ENCODE data around the gene TMEM94. TPM values are rescaled to one million over a fixed set of nuclear protein-coding genes. Genes with fewer than 3 reads are reported as not detected.

Gene TMEM94
- total and polyA plus RNA-seq, 2 of the 13 experiments (the other 11 are each of a cell fraction or from before 2014, with no cell fraction given) = 32.6 to 134 TPM

DNA sequence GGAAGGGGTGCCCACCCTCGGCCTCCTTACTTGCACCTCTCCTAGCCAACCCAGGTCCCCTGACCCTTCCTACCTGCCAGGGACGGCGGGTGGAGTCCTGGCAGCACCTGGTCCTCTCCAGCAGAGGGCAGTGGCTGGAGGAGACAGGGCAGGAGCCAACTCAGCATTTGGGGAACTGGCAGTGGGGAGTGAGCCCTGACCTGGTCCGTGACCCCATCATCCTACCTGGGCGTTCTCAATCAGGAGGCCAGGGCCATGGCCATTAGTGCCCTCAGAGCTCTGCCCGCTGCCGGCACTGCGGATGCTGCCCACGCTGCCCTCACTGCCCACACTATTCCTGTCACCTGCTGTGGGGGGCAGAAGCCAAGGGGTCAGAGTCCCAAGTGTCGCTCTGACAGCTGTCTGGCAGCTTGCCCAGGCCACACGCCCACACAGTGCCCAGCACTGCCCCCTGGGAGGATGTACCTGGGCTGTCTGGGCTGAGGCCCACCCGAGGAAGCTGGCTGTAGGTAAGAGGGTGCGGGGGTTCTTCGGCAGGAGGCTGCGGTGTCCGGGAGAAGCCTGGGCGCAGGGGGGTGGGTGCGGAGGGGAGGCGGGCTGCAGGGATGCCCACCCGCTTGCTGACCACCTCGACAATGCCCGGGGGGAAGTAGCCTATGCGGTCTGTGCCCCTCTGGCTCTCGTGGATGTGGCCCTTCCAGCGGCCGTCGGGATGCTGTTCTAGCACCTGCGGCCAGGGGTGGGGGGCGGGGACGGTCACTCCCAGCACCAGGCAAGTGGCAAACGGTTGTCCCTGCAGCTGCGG, 48.1 kb downstream of the TMEM94 start (continued):
- TF ChIP-seq, protein P1, sequence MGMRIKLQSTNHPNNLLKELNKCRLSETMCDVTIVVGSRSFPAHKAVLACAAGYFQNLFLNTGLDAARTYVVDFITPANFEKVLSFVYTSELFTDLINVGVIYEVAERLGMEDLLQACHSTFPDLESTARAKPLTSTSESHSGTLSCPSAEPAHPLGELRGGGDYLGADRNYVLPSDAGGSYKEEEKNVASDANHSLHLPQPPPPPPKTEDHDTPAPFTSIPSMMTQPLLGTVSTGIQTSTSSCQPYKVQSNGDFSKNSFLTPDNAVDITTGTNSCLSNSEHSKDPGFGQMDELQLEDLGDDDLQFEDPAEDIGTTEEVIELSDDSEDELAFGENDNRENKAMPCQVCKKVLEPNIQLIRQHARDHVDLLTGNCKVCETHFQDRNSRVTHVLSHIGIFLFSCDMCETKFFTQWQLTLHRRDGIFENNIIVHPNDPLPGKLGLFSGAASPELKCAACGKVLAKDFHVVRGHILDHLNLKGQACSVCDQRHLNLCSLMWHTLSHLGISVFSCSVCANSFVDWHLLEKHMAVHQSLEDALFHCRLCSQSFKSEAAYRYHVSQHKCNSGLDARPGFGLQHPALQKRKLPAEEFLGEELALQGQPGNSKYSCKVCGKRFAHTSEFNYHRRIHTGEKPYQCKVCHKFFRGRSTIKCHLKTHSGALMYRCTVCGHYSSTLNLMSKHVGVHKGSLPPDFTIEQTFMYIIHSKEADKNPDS (CRISPR knock-in tag; IDR thresholded peaks at IDR 0.05) = no peak
- TF ChIP-seq ZNF383 (CRISPR knock-in tag; IDR thresholded peaks at IDR 0.05; ENCODE audit: borderline replicate concordance) (no peak), FLYWCH1 (CRISPR knock-in tag; IDR thresholded peaks at IDR 0.05) (no peak), ZNF790 (CRISPR knock-in tag; IDR thresholded peaks at IDR 0.05; ENCODE audit: borderline replicate concordance) (no peak), ARNTL (CRISPR knock-in tag; IDR thresholded peaks at IDR 0.05) (no peak), CENPT (CRISPR knock-in tag; IDR thresholded peaks at IDR 0.05; ENCODE audit: low read depth) (no peak), ZNF251 (CRISPR knock-in tag; IDR thresholded peaks at IDR 0.05) (no peak), ZNF83 (CRISPR knock-in tag; IDR thresholded peaks at IDR 0.05; ENCODE audit: borderline replicate concordance) (no peak), ZBTB20 (CRISPR knock-in tag; IDR thresholded peaks at IDR 0.05; ENCODE audit: borderline replicate concordance, low read depth) (no peak), KMT2B (CRISPR knock-in tag; IDR thresholded peaks at IDR 0.05) (no peak), RARG (CRISPR knock-in tag; IDR thresholded peaks at IDR 0.05; ENCODE audit: low read depth) (no peak), ISL2 (CRISPR knock-in tag; IDR thresholded peaks at IDR 0.05) (peak; percentile 21; the same call in 1 of the 2 replicates), RXRA (CRISPR knock-in tag; IDR thresholded peaks at IDR 0.05) (peak; percentile 44; the same call in 1 of the 2 replicates), HNF4G (IDR thresholded peaks at IDR 0.05; ENCODE audit: borderline replicate concordance, low read depth, low read length) (peak; percentile 32; the same call in 1 of the 2 replicates), HNF4G (CRISPR knock-in tag; IDR thresholded peaks at IDR 0.05; ENCODE audit: borderline replicate concordance, low read depth) (no peak), ZNF558 (CRISPR knock-in tag; IDR thresholded peaks at IDR 0.05; ENCODE audit: borderline replicate concordance) (no peak), ZNF337 (CRISPR knock-in tag; IDR thresholded peaks at IDR 0.05; ENCODE audit: borderline replicate concordance, low read depth) (no peak)
- TF ChIP-seq, protein P2, sequence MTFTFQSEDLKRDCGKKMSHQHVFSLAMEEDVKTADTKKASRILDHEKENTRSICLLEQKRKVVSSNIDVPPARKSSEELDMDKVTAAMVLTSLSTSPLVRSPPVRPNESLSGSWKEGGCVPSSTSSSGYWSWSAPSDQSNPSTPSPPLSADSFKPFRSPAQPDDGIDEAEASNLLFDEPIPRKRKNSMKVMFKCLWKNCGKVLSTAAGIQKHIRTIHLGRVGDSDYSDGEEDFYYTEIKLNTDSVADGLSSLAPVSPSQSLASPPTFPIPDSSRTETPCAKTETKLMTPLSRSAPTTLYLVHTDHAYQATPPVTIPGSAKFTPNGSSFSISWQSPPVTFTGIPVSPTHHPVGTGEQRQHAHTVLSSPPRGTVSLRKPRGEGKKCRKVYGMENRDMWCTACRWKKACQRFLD (CRISPR knock-in tag; IDR thresholded peaks at IDR 0.05; ENCODE audit: borderline replicate concordance) = no peak
- TF ChIP-seq, protein P3, sequence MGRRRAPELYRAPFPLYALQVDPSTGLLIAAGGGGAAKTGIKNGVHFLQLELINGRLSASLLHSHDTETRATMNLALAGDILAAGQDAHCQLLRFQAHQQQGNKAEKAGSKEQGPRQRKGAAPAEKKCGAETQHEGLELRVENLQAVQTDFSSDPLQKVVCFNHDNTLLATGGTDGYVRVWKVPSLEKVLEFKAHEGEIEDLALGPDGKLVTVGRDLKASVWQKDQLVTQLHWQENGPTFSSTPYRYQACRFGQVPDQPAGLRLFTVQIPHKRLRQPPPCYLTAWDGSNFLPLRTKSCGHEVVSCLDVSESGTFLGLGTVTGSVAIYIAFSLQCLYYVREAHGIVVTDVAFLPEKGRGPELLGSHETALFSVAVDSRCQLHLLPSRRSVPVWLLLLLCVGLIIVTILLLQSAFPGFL (CRISPR knock-in tag; IDR thresholded peaks at IDR 0.05) = no peak
- TF ChIP-seq, protein P4, sequence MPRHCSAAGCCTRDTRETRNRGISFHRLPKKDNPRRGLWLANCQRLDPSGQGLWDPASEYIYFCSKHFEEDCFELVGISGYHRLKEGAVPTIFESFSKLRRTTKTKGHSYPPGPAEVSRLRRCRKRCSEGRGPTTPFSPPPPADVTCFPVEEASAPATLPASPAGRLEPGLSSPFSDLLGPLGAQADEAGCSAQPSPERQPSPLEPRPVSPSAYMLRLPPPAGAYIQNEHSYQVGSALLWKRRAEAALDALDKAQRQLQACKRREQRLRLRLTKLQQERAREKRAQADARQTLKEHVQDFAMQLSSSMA (CRISPR knock-in tag; IDR thresholded peaks at IDR 0.05) = no peak
- TF ChIP-seq, protein P5, sequence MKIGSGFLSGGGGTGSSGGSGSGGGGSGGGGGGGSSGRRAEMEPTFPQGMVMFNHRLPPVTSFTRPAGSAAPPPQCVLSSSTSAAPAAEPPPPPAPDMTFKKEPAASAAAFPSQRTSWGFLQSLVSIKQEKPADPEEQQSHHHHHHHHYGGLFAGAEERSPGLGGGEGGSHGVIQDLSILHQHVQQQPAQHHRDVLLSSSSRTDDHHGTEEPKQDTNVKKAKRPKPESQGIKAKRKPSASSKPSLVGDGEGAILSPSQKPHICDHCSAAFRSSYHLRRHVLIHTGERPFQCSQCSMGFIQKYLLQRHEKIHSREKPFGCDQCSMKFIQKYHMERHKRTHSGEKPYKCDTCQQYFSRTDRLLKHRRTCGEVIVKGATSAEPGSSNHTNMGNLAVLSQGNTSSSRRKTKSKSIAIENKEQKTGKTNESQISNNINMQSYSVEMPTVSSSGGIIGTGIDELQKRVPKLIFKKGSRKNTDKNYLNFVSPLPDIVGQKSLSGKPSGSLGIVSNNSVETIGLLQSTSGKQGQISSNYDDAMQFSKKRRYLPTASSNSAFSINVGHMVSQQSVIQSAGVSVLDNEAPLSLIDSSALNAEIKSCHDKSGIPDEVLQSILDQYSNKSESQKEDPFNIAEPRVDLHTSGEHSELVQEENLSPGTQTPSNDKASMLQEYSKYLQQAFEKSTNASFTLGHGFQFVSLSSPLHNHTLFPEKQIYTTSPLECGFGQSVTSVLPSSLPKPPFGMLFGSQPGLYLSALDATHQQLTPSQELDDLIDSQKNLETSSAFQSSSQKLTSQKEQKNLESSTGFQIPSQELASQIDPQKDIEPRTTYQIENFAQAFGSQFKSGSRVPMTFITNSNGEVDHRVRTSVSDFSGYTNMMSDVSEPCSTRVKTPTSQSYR (CRISPR knock-in tag; IDR thresholded peaks at IDR 0.05; ENCODE audit: borderline replicate concordance) = no peak

Measured in HepG2 (cell line).